ENCODE measurements around the gene ANKS1A.
"Not testable (repeated sequence)": the region's sequence is repeated elsewhere in the genome, so short reads cannot be mapped to it uniquely, and the experiment has no call there.

Gene ANKS1A

DNA sequence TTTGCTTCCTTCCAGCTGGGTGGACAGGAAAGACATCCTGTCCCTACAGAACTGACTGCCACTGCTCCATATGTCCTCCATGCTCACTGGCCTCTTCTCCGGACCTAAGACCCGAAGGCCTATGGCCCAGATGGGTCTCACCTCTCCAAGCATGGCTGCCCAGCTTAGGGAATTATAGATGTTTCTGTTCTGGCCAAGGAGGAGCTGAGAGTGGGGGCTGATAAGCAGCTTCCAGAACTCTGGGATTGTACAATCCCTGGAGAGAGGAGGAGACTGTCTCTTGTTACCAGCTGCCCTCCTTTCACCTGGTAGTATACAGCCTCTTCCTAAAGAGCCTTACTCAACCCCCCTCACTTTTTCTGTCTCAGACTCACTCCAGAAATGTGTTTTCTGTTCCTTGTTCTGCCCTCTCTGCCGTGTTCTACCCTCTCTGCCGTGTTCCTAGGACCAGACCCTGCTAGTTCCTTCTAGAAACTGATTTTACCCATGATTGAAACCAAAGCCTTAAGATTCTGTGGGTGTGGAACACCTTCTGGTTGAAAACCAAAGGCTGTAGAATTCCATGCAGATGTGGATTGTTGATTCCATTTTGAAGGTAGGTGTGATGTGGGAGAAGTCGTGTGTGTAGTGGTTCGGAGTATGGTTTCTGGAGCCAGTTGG is 28.7 kb downstream of the ANKS1A start:
- DNase-seq (ENCODE audit: low spot score), result no peak

DNA sequence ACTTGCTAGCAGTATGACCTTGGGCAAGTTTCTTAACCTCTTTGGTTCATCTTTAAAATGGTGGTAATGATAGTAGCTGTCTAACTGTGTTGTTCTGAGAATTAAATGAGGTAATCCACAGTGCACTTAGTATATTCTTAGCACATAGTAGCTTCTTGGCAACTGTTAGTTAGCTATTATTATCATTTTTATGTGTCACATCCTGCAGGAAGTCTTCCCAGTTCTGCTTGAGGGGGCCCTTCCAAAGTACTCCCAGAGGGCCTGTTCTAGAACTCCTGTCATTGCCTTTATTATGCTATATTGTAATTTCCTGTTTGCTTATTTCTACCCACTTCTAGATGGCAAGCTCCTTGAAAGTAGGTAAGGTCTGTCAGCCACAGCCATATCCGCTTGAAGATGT is 30.6 kb downstream of the ANKS1A start:
- DNase-seq (ENCODE audit: low spot score), result no peak

DNA sequence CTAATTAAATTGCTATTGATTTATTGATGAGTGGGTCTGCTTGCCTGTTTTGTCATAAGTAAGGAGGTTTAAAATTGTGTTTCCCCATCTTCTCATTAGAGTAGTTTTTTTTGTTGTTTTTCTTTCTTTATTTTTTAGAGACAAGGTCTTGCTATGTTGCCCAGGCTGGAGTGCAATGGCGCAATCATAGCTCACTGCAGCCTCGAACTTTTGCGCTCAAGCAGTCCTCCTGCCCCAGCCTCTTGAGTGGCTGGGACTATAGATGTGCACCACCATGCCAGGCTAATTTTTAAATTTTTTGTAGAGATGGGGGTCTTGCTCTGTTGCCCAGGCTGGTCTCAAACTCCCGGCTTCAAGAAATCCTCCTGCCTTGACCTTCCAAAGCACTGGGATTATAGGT is 31.0 kb downstream of the ANKS1A start:
- no peak for DNase-seq (ENCODE audit: low spot score)

DNA sequence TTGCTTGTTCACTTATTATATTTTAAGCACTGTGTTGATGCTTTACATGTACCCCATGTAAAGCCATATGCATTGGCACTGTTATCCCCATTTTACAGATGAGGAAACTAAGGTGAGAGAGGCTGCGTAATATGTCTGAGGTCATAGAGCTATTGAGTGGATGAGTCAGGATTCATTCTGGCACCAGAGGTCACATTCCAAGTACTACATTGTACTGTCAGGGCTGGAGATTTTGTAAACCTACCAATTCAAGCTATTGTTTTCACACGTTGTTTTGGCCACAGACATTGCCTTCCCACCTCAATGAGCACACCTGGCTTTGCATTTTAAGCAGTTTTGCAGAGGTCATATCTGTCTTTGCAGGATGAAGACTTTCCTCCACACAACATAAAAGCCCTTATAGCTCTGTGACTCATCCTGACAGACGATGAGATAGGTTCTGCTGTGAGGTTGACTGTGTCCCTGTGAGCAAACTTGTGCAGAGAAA is 33.2 kb downstream of the ANKS1A start:
- DNase-seq (ENCODE audit: low spot score), result no peak

DNA sequence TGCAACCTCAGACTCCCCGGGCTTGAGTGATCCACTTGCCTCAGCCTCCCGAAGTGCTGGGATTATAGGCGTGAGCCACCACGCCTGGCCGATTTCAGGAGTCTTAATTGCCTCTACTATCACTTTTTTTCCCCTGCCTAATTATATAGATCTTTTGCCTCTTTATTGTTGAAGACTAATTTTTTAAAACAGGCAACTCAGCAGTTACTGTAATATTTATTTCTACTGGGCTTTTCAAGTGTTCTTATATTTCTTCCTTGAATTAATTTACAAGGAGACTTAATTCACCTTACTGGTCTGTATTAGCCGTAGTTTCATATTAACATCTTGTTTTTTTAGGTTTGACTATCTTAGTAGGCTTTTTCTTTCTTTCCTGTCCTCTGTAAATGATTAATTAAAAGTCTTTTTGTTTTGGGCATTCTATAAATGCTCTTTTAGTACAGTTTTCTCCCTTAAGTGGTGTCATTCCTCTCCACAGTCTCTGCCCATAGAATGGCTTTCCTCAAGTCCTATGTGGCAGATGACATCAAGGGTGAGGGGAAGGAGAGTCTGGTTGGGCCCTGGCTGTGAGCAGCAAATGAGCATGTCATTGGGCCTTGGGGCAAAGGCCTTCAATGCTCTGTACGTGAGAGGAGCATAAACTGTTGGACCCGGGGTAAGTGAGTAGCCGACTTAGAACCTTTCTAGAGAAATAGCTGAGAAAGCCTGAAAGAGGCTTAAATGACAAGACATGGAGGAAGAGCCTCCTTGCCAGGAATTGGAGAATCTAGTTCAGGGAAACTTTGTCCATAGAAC is 36.0 kb downstream of the ANKS1A start:
- no peak for DNase-seq (ENCODE audit: low spot score)

DNA sequence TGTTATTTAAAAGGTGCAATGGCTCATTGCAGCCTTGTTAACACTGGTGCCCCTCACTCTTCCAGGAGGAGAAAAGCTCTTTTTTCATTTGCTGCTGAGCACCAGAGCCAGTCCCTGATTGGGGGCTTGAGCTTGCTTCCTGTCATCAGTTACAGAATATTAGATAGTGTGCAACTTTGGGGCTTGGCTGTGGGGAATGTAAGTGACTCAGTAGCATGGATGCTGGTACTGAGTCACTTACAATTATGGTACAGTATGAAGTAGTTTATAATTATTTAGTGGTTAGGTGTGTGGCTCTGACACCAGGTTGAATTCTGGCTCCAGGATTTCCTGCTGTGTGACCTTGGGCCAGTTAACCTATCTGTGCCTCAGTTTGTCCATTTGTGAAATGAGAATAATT is 37.6 kb downstream of the ANKS1A start:
- no peak for DNase-seq (ENCODE audit: low spot score)

DNA sequence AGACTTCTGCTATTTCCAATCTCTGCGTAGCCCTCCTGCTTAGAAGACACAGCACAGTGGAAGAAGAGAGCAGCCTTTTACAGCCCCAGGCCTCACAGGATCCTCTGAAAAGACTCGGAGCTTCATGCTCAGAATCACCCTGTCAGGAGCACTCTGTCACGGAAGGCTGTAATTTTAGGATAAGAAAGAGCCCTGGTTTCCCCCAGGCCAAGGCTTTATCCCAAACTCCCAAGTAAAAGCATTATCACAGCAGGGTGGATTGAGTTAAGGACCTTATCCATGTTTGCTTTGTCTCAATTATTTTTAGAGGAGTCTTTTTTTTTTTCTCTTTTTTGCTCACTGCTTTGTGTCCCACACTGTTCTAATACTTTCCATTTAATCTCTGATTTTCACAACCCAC is 39.2 kb downstream of the ANKS1A start:
- no peak for DNase-seq (ENCODE audit: low spot score)

DNA sequence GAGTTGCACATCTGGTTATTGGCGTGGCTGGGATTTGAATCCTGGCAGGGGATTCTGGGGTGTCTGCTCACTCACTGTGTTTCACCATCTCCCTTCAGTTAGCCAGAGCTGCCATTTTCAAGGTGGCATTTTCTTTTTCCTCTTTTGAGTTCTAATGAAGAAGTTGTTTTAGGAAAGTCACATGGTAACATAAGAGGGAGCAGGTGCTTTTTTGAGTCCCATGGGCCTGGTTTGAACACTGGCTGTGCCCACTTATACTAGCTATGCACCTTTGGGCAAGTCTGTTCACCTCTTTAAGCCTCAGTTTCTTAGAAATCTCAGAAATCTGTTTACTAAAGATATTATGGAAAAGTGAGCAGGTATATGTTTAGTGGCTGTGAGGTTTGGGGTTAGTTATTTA is 39.6 kb downstream of the ANKS1A start:
- DNase-seq (ENCODE audit: low spot score), result no peak

DNA sequence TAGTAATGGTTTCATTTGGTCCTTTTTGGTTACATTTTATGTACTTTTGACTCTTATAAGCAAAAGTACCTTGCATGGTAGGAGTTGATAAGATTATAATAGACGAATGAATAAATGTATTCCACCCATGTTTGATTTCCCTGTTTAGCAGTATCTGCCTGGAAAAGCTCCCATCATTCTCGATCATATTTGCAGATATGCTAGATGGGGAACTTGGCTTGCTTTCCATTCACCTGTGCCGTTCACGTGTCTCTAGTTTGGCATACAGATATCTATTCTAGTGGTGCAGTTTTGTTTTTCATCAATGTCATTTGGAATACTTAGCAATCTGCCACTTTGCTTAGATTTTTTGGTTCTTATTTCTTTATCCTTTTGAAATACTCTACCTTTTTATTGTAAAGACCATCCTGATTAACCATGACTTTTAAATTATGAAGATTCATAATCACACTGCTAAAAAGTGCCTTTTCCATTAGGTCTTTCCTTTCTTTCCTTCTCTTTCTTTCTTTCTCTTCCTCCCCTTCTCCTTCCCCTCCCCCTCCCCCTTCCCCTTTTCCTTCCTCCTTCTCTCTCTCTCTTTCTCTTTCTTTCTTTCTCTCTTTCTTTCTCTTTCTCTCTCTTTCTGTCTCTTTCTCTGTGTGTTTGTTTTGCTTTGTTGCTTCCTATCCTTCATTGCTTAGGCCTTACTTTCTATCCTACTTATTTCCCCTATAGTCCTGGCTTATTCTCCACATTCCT is 40.4 kb downstream of the ANKS1A start:
- DNase-seq (ENCODE audit: low spot score), result no peak

DNA sequence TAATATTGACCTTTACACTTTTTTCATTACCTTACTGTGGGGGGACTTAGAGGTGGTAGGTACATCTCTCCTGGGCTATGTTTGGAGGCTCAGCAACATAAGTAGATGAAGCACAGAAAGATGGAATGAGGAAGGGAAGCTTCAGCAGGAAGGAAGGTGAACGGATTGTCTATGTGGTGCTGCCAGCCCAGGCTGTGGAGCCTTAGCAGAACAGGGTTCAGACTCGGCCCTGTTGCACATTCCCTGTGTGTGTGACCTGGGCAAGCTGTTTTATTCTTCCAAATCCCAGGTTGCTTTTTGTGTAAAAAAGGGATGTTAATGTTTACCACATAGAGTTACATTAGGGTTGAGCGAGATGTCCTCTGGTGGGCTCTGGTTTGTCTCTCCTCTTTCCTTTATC is 41.2 kb downstream of the ANKS1A start:
- no peak for DNase-seq (ENCODE audit: low spot score)

DNA sequence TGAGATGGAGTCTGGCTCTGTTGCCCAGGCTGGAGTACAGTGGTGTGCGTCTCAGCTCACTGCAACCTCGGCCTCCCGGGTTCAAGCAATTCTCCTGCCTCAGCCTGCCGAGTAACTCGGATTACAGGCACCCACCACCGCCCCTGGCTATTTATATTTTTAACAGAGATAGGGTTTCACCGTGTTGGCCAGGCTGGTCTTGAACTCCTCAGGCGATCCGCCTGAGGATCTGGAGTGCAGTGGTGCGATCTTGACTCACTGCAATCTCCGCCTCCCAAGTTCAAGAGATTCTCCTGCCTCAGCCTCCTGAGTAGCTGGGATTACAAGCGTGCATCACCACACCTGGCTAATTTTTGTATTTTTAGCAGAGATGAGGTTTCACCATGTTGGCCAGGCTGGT is 43.1 kb downstream of the ANKS1A start:
- DNase-seq (ENCODE audit: low spot score), result not testable (repeated sequence)

DNA sequence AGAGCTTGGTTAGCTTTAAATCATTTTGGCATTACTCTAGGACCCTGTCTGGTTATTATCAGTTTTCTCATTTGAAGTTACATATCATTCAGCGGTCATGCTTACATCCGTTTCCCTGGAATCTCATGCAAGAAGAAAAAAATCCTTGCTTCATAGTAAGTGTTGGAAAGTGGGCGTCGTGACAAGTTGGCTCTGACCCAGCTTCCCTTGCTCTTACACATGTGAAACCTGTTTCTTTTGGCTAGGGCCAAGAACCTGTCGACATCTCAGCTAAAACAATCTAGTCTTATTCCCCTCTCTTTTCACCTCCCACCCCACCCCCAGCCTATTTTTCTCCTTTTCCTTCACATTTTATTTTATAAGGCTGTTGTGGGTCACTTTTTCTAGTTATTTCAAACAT is 45.5 kb downstream of the ANKS1A start:
- no peak for DNase-seq (ENCODE audit: low spot score)

DNA sequence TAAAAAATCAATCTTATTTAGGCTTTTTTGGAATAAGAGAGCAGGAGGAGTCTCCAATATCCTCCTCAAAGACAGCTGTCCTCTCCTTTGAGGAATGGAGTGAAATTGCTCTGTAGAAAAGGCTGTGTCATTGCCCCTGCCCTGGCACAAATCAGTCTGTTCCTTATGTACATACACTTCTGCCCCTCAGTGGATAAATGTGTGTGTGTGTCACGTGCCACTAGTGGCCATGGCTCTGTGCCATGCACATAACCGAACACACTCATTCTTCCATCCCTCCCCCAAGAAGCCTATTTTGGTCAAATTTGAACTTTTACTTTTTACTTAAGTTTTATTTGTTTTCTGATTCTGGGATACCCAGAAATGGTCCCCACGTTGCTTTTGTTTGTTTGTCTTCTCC is 49.2 kb downstream of the ANKS1A start:
- no peak for DNase-seq (ENCODE audit: low spot score)

DNA sequence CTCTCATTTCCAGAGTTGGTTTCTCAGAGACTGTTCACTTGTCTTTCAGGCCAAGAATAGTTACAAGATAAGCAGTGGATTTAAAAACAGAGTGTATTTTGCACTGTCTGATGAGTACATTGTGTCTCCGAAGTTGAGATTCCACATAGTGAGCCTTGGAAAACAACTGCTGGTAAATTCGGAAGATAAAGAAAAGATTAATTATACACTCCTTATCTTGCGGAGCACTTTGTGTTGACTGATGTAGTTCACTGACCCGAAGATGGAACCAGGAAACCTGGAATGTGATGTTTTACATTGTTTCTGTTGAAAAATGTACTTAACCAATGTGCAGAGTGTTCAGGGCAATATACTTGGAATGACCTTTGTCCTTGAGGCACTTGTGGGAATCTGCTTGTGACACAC is 51.0 kb downstream of the ANKS1A start:
- DNase-seq (ENCODE audit: low spot score), result no peak

DNA sequence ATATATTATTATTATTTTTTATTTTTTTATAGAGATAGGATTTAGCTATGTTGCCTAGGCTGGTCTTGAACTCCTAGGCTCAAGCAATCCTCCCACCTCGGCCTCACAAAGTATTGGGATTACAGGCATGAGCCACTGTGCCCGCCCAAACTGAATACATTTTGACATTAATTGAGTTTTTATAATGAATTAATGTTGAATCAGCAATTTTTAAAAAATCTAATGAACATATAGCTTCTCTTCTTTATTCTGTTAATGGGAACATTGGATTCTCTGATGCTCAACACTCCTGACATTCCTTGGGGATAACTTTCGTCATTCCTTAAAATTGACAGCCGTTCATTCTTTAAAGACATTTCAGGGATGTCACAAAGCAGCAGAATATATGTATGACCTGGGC is 52.4 kb downstream of the ANKS1A start:
- DNase-seq (ENCODE audit: low spot score), result no peak

DNA sequence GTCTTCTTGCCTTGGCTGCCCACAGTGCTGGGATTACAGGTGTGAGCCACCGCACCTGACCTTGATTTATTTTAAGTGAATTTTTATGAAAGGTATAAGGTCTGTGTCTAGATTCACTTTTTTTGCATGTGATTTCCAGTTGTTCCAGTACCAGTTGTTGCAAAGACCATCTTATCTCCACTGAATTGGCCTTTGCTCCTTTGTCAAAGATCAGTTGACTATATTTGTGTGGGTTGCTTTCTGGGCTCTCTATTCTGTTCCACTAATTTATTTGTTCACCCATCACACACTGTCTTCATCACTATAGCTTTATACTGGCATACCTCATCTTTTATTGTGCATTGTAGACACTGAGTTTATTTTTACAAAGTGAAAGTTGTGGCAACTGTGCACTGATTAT is 56.3 kb downstream of the ANKS1A start:
- DNase-seq (ENCODE audit: low spot score), result no peak

DNA sequence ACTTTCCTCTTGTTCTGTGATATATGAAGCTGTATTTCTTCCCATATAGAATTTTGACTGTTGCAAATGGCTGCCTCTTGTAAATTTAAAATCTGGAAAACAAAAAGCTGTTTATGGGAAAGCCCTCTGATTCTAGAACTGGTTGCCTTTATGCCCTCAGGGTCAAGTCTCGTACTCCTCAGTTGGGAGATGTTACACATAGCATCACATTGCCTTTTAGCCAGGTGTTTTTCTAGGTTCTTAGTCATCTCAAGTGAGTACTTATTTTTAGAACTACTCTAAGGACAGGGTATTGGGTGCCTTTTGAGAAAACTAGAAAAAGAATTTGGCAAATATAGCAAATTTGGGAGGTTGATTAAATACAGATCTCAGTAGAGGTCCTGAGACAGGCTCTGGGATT is 58.5 kb downstream of the ANKS1A start:
- no peak for DNase-seq (ENCODE audit: low spot score)

DNA sequence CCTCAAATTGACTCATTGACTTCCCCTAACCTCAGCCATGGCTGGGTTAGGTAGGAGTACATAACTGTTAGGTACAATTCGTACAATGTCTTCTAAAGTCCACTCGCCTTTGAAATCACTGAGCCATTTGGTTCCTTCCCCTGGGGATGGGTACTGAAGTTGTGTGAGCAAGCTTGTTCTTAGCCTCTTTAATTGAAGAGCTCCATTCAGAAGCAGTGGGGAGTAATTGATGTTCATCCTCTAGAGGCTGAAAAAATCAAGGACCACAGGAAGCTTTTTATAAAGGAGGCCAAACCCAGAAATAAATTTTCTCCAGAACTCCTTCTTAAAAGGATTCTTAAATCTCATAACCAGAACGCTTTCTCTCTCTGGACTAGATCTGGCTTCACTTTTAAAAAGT is 60.6 kb downstream of the ANKS1A start:
- DNase-seq (ENCODE audit: low spot score), result no peak

DNA sequence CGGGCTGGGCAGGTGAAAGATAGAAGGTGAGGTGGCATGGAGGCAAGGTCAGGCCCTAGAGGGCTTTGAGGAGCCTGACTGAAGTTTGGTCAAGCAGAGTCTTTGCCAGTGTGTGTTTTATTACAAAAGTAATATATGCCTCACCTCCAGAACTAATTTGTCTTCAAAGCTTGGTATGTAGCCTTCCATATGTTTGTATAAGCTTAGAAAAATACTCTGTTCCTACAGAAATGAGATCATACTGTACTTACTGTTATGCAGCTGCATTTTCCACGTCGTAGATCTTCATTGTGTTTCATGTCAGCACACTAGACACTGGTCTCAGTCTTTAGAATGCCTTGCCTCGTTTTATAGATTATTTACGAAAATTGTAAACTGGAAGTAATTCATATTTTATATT is 61.8 kb downstream of the ANKS1A start:
- no peak for DNase-seq (ENCODE audit: low spot score)

DNA sequence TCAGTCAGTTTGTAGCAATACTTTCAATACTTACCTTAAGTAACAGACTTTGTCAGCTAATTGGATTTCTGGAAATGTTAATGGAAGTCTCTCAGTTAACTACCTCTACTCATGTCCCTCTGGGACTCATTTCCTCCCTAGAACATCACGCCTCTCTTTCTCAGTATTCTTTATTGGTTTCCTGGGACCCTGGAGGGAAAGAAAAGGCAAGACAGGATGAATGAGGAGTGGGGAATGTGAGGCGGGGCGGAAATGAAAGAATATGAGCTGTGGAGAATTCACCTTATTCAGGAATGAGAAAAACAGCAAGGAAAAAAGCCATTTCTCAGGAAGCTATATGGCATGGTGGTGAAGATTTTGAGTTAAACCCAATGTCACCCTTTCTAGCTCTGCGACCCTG is 62.7 kb downstream of the ANKS1A start:
- no peak for DNase-seq (ENCODE audit: low spot score)

DNA sequence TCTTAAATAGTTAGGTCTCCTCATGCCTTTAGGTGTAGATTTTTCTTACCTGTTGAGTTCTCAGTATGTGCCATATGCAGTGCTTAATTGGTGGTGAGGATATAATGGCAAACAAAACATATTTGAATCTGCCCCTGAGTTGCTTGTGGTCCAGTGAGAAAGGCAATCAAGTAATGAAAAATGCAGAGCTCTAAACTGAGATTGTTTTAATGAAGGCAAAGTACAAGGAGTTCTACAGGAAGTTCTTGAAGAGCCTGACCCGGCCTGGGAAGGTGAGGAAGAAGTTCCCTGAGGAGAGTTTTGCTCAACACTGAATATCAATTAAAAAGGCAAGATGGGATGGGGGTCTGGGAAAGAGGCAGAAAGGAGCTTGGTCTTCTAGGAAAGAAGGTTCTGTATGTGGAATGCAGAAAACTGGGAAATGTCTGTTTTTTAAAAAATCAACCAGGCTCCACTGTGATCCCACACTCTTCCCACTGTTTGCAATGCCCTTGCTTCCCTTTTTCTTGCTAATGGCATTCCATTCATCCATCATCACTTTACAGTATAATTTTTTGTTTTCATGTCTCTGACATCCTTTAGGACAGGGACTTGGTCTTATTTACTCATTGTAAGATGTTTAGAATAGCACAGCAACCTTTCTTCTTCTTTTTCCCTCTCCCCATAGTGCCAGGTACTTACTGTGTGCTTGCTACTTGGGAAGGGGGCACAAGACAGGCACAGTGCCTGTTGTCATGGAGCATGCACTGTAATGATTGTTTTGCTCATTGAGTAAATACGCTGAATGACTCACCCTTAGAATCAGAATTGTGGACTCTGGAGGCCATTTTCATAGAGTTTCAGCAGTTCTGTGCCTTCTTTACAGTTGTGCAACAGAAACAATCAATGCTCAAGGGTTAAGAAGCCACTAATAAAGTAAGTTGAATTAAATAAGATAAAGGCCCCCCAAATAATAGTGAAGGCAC is 64.3 kb downstream of the ANKS1A start:
- no peak for DNase-seq (ENCODE audit: low spot score)

DNA sequence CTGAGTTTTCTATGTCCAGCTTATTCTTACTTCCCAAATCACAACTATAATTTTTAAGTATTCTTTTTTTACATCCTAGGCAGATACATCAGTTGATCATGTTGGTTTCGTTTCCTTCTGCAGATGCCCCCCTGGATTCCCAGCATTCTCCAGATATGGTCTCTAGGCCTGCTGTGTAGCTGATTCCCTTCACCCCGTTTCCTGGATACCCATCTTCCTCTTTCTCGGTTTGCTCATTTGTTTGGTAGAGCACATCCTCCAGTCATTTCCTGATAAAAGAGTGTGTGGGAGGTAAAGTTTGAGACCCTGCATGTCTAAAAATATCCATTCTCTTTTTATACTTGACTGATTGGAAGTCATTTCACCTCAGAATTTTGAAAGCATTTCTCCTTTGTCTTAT is 66.4 kb downstream of the ANKS1A start:
- DNase-seq (ENCODE audit: low spot score), result no peak
